Smooth muscle cell (in vitro differentiated cells): ENCODE measurements around the gene KANSL1L. TPM values are rescaled to one million over a fixed set of nuclear protein-coding genes. Genes with fewer than 3 reads are reported as not detected.

ENCODE experiments used
- DNase-seq: peaks from one replicate; lab custom pipeline; 2025; ENCODE audit not compliant: unreplicated experiment; lab: John Stamatoyannopoulos, UW
- H2AFZ ChIP-seq: fragments of 200-600 bp; sonication (generic); 2 replicates; pipeline ENCODE4 v1.6.0; 2016; ENCODE audit warnings: antibody characterized with exemption, low read depth, mild to moderate bottlenecking
- H3F3A ChIP-seq: fragments of 200-600 bp; sonication (generic); 2 replicates; pipeline ENCODE4 v1.6.0; 2017; ENCODE audit warnings: antibody characterized with exemption, low read depth
- H3K27ac ChIP-seq: fragments of 200-600 bp; sonication (generic); 2 replicates; pipeline ENCODE4 v1.5.1; 2016; ENCODE audit warnings: low read depth, mild to moderate bottlenecking
- H3K27me3 ChIP-seq: fragments of 200-600 bp; sonication (generic); 2 replicates; pipeline ENCODE4 v1.6.1; 2016; ENCODE audit warnings: low read depth, mild to moderate bottlenecking
- H3K36me3 ChIP-seq: fragments of 200-600 bp; sonication (generic); 2 replicates; pipeline ENCODE4 v1.5.1; 2016; ENCODE audit warnings: low read depth
- H3K4me1 ChIP-seq: fragments of 200-600 bp; sonication (generic); 2 replicates; pipeline ENCODE4 v1.5.1; 2016; ENCODE audit warnings: low read depth
- H3K4me2 ChIP-seq: fragments of 200-600 bp; sonication (generic); 2 replicates; pipeline ENCODE4 v1.6.0; 2016; ENCODE audit warnings: mild to moderate bottlenecking
- H3K4me3 ChIP-seq: fragments of 200-600 bp; sonication (generic); 2 replicates; pipeline ENCODE4 v1.5.1; 2016; ENCODE audit warnings: mild to moderate bottlenecking
- H3K79me2 ChIP-seq: fragments of 200-600 bp; sonication (generic); 2 replicates; pipeline ENCODE4 v1.6.0; 2016; ENCODE audit warnings: low read depth, mild to moderate bottlenecking
- H3K9ac ChIP-seq: fragments of 200-600 bp; sonication (generic); 2 replicates; pipeline ENCODE4 v1.6.0; 2016; ENCODE audit warnings: low read depth
- H3K9me3 ChIP-seq: fragments of 200-600 bp; sonication (generic); replicated peaks from 2 replicates; pipeline ENCODE4 v1.5.1; 2016; ENCODE audit warnings: low read depth
- H4K20me1 ChIP-seq: fragments of 200-600 bp; sonication (generic); 2 replicates; pipeline ENCODE4 v1.6.0; 2016; ENCODE audit warnings: low read depth
- WGBS: methylation state at CpG from one replicate; pipeline ENCODE4 v1.1.7; 2016; ENCODE audit warnings: low lambda C conversion rate; 5-methylcytosine and 5-hydroxymethylcytosine counted together
- polyA plus RNA-seq: library from polyadenylated mRNA; unstranded; fragments of >200 nt; fragmentation: Nextera tagmentation; extraction: Ambion mirVana; gene quantifications from 2 replicates; pipeline ENCODE4 v1.2.1, GENCODE V29; 2016
- total RNA-seq: library from RNA; depleted of rRNA; stranded (reverse); fragments of >200 nt; gene quantifications from 2 replicates; pipeline ENCODE4 v1.2.3, GENCODE V29; 2014
- TF ChIP-seq, protein P1 (sequence below): fragments of 200-600 bp; sonication (generic); IDR thresholded peaks from 2 replicates; pipeline ENCODE4 v1.5.1; 2017; ENCODE audit warnings: borderline replicate concordance, mild to moderate bottlenecking, antibody characterized with exemption; ENCODE audit not compliant: insufficient read depth, poor library complexity, severe bottlenecking

KANSL1L gene
- total and polyA plus RNA-seq, 2 experiments from 2014 or later, result 3.6 to 27.0 TPM

DNA sequence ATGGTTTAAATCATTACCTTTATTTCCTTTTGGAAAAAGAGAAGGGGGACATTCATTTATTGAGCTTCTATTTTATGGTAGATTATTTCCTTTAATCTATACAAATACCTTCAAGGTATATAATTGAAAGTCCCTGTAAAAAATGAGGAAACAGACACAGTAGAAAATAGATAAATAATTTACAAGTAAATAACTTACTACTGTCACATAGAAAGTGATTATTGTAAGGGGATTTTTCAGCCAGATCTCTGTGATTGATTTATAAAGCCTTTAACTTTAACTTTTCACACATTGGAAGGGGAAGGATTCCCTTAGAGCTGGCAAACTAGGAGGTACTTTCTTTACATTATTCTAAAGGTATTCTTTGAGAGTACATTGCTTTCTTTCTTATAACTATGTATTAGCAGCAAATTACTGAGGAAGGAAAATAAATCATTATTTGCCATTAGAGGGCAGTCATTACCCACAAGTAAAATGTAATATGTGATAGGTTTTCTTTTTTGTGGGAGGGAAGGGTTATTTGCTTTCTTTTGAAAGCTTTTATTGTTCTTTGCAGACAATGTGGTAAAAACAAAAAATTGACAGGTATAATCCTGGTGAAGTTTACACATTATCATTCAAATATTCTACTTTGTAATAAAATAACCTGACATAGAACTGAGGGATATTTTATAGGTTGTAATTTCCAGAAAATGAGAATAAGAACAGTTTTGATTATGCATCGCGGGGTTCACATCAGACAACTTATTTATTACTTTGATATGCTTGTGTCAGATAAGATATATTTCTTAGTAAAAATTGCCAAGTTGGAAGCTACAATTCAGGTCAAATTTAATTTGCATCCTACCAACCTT, 193.6 kb downstream of the KANSL1L start:
- no peak overlapping the region for H3K4me3 ChIP-seq
- no peak overlapping the region for H3K9ac ChIP-seq
- H3K27me3 ChIP-seq, result no peaks in the 10 kb centered on the region
- no peaks in the 10 kb centered on the region for H4K20me1 ChIP-seq
- WGBS, result 93% methylated on average over 2 of the region's 2 CpGs
- H3K9me3 ChIP-seq, result no peaks in the 10 kb centered on the region
- DNase-seq, result no peak
- no peak overlapping the region for H2AFZ ChIP-seq
- no peaks in the 10 kb centered on the region for H3K79me2 ChIP-seq
- H3K36me3 ChIP-seq, result no peaks in the 10 kb centered on the region
- H3K4me1 ChIP-seq, result no peaks in the 10 kb centered on the region
- H3K27ac ChIP-seq, result no peak overlapping the region
- H3F3A ChIP-seq, result peaks cover 3% of the 10 kb centered on the region
- H3K4me2 ChIP-seq, result no peak overlapping the region
- TF ChIP-seq, protein P1, sequence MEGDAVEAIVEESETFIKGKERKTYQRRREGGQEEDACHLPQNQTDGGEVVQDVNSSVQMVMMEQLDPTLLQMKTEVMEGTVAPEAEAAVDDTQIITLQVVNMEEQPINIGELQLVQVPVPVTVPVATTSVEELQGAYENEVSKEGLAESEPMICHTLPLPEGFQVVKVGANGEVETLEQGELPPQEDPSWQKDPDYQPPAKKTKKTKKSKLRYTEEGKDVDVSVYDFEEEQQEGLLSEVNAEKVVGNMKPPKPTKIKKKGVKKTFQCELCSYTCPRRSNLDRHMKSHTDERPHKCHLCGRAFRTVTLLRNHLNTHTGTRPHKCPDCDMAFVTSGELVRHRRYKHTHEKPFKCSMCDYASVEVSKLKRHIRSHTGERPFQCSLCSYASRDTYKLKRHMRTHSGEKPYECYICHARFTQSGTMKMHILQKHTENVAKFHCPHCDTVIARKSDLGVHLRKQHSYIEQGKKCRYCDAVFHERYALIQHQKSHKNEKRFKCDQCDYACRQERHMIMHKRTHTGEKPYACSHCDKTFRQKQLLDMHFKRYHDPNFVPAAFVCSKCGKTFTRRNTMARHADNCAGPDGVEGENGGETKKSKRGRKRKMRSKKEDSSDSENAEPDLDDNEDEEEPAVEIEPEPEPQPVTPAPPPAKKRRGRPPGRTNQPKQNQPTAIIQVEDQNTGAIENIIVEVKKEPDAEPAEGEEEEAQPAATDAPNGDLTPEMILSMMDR, result peak; percentile 47

DNA sequence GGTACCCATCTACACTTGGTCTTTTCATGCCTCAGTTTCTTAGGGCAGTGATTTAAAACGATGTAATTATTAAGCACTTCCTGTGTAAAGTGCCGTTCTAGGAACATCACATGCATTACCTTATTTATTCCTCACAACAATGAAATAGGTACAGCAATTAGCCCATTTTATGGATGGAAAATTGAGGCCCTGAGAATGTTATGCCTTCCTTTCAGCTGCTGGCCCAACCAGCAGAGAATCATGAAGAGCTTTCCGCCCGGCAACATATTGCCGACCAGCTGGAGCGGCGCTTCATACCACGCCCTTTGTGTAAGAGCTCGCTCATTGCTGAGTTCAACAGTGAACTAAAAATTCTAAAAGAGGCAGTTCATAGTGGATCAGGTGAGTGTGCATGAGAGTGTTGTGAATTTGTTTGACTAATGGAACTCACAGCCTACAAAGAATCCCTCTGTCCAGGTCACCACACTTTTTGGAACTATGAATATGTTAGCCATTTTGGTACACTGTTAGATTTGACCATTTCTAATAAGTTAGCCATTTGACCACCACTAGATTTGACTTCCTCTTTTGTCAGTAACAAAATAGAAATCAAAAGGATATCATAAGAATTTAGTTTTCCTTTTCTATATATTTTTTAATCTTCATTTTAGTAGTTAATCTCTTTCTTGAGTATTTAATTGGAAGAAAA, 194.4 kb downstream of the KANSL1L start:
- H3K79me2 ChIP-seq, result no peaks in the 10 kb centered on the region
- no peak overlapping the region for H3K4me2 ChIP-seq
- H3K27ac ChIP-seq, result no peak overlapping the region
- no peak overlapping the region for H3K9ac ChIP-seq
- H3F3A ChIP-seq, result peaks cover 3% of the 10 kb centered on the region
- no peaks in the 10 kb centered on the region for H3K9me3 ChIP-seq
- no peaks in the 10 kb centered on the region for H3K36me3 ChIP-seq
- H3K27me3 ChIP-seq, result no peaks in the 10 kb centered on the region
- DNase-seq, result no peak
- TF ChIP-seq, protein P1, result no peak
- no peaks in the 10 kb centered on the region for H3K4me1 ChIP-seq
- no peak overlapping the region for H3K4me3 ChIP-seq
- H2AFZ ChIP-seq, result no peak overlapping the region
- no peaks in the 10 kb centered on the region for H4K20me1 ChIP-seq
- WGBS, result 95% methylated on average over 9 of the region's 9 CpGs

GRCh38 chr2:209974576-209974975, 196.6 kb downstream of the KANSL1L start:
- Histone ChIP-seq H3K4me3 (no peak overlapping the region), H3K27me3 (no peaks in the 10 kb centered on the region), H3K9ac (no peak overlapping the region), H2AFZ (no peak overlapping the region), H4K20me1 (no peaks in the 10 kb centered on the region), H3K4me2 (no peak overlapping the region), H3K36me3 (no peaks in the 10 kb centered on the region), H3F3A (peaks cover 3% of the 10 kb centered on the region), H3K27ac (no peak overlapping the region), H3K9me3 (no peaks in the 10 kb centered on the region), H3K4me1 (no peaks in the 10 kb centered on the region), H3K79me2 (no peaks in the 10 kb centered on the region)
- TF ChIP-seq, protein P1, result no peak
- DNase-seq, result no peak
- 43% methylated on average over 1 of the region's 1 CpG for WGBS
